ENCODE data around the gene UTS2R.

The UTS2R gene

GRCh38 chr17:82323514-82324234, 47.9 kb upstream of the UTS2R start:
- Histone ChIP-seq H3K9ac (ENCODE audit: low read depth, low read length, poor library complexity, severe bottlenecking) (no peak overlapping the region), H3K4me3 (ENCODE audit: low read length, poor library complexity, severe bottlenecking) (no peak overlapping the region), H3K36me3 (ENCODE audit: insufficient read depth, low read length) (no peaks in the 10 kb centered on the region), H3F3A (ENCODE audit: low read depth) (0 out of 2 replicates have a peak, but pooled peaks cover 5% of the 10 kb centered on the region), H3K4me2 (ENCODE audit: low read depth, low read length, poor library complexity, severe bottlenecking) (no peak overlapping the region), H3K9me3 (ENCODE audit: insufficient read depth, low read depth, low read length) (no peaks in the 10 kb centered on the region), H4K20me1 (ENCODE audit: insufficient read depth, low read length, poor library complexity, severe bottlenecking) (no peaks in the 10 kb centered on the region), H3K9me2 (replicated peaks; ENCODE audit: low read depth, low read length) (no peaks in the 10 kb centered on the region), H3K79me2 (ENCODE audit: insufficient read depth, low read length) (no peaks in the 10 kb centered on the region), H3K27me3 (ENCODE audit: insufficient read depth, low read length, poor library complexity, severe bottlenecking) (no peaks in the 10 kb centered on the region), H2AFZ (ENCODE audit: low read length) (no peak overlapping the region), H3K4me1 (ENCODE audit: insufficient read depth, low read length, poor library complexity, severe bottlenecking) (peaks cover 8% of the 10 kb centered on the region)
- TF ChIP-seq EZH2phosphoT487 (IDR thresholded peaks at IDR 0.05; ENCODE audit: borderline replicate concordance) (no peak), CTCF (conservative IDR thresholded peaks at IDR 0.05; ENCODE audit: low read length) (no peak)

- TF ChIP-seq CTCF (conservative IDR thresholded peaks at IDR 0.05; ENCODE audit: low read length) (no peak), EZH2phosphoT487 (IDR thresholded peaks at IDR 0.05; ENCODE audit: borderline replicate concordance) (no peak)
- no peak overlapping the region for H3K4me2 ChIP-seq (ENCODE audit: low read depth, low read length, poor library complexity, severe bottlenecking)
- no peaks in the 10 kb centered on the region for H3K27me3 ChIP-seq (ENCODE audit: insufficient read depth, low read length, poor library complexity, severe bottlenecking)
- no peaks in the 10 kb centered on the region for H3F3A ChIP-seq (ENCODE audit: low read depth)
- H3K9me2 ChIP-seq (replicated peaks; ENCODE audit: low read depth, low read length), result no peaks in the 10 kb centered on the region
- H2AFZ ChIP-seq (ENCODE audit: low read length), result no peak overlapping the region
- H3K36me3 ChIP-seq (ENCODE audit: insufficient read depth, low read length), result no peaks in the 10 kb centered on the region
- H3K79me2 ChIP-seq (ENCODE audit: insufficient read depth, low read length), result no peaks in the 10 kb centered on the region
- H3K4me1 ChIP-seq (ENCODE audit: insufficient read depth, low read length, poor library complexity, severe bottlenecking), result peaks cover 8% of the 10 kb centered on the region
- no peaks in the 10 kb centered on the region for H3K9me3 ChIP-seq (ENCODE audit: insufficient read depth, low read depth, low read length)
- no peak overlapping the region for H3K4me3 ChIP-seq (ENCODE audit: low read length, poor library complexity, severe bottlenecking)
- H3K9ac ChIP-seq (ENCODE audit: low read depth, low read length, poor library complexity, severe bottlenecking), result no peak overlapping the region
- no peaks in the 10 kb centered on the region for H4K20me1 ChIP-seq (ENCODE audit: insufficient read depth, low read length, poor library complexity, severe bottlenecking)
These were observed 46.8 kb upstream of the UTS2R start for GRCh38 chr17:82324566-82325285.

GRCh38 chr17:82325286-82326180, 46.0 kb upstream of the UTS2R start:
- Histone ChIP-seq H3K27me3 (ENCODE audit: insufficient read depth, low read length, poor library complexity, severe bottlenecking) (no peaks in the 10 kb centered on the region), H3F3A (ENCODE audit: low read depth) (no peaks in the 10 kb centered on the region), H3K4me3 (ENCODE audit: low read length, poor library complexity, severe bottlenecking) (no peak overlapping the region), H3K9ac (ENCODE audit: low read depth, low read length, poor library complexity, severe bottlenecking) (no peak overlapping the region), H3K4me2 (ENCODE audit: low read depth, low read length, poor library complexity, severe bottlenecking) (no peak overlapping the region), H4K20me1 (ENCODE audit: insufficient read depth, low read length, poor library complexity, severe bottlenecking) (no peaks in the 10 kb centered on the region), H2AFZ (ENCODE audit: low read length) (no peak overlapping the region), H3K36me3 (ENCODE audit: insufficient read depth, low read length) (no peaks in the 10 kb centered on the region), H3K79me2 (ENCODE audit: insufficient read depth, low read length) (no peaks in the 10 kb centered on the region), H3K4me1 (ENCODE audit: insufficient read depth, low read length, poor library complexity, severe bottlenecking) (peaks cover 14% of the 10 kb centered on the region), H3K9me3 (ENCODE audit: insufficient read depth, low read depth, low read length) (no peaks in the 10 kb centered on the region), H3K9me2 (replicated peaks; ENCODE audit: low read depth, low read length) (no peaks in the 10 kb centered on the region)
- TF ChIP-seq CTCF (conservative IDR thresholded peaks at IDR 0.05; ENCODE audit: low read length) (no peak), EZH2phosphoT487 (IDR thresholded peaks at IDR 0.05; ENCODE audit: borderline replicate concordance) (no peak)

Data from Loucy (cell line).